HG03571 (cell line): ENCODE data around the gene BCAS3.

Experiments used
- ATAC-seq: cut with Tn5 transposase; IDR thresholded peaks from one replicate; pipeline ENCODE4 v1.9.1; 2021; ENCODE audit not compliant: unreplicated experiment

The BCAS3 gene

GRCh38 chr17:61057257-61057656, 379.6 kb downstream of the BCAS3 start:
- ATAC-seq: no peak

GRCh38 chr17:61058066-61058465, 380.4 kb downstream of the BCAS3 start:
- no peak for ATAC-seq

- ATAC-seq: peak; percentile 44
Observed at GRCh38 chr17:61063528-61063927, 385.9 kb downstream of the BCAS3 start.

- peak; percentile 52 for ATAC-seq
Observed at GRCh38 chr17:61064087-61064951, 386.7 kb downstream of the BCAS3 start.

- no peak for ATAC-seq
Observed at GRCh38 chr17:61065263-61065773, 387.7 kb downstream of the BCAS3 start.

GRCh38 chr17:61066062-61066461, 388.4 kb downstream of the BCAS3 start:
- no peak for ATAC-seq

- ATAC-seq: no peak
Observed at GRCh38 chr17:61070649-61071048, 393.0 kb downstream of the BCAS3 start.

GRCh38 chr17:61072648-61073047, 395.0 kb downstream of the BCAS3 start:
- ATAC-seq: no peak

GRCh38 chr17:61073131-61073530, 395.5 kb downstream of the BCAS3 start:
- no peak for ATAC-seq

GRCh38 chr17:61073799-61074513, 396.3 kb downstream of the BCAS3 start:
- no peak for ATAC-seq

GRCh38 chr17:61075988-61076387, 398.3 kb downstream of the BCAS3 start:
- ATAC-seq: no peak

- no peak for ATAC-seq
Observed at GRCh38 chr17:61076621-61077031, 399.0 kb downstream of the BCAS3 start.

- no peak for ATAC-seq
Observed at GRCh38 chr17:61081959-61082358, 404.3 kb downstream of the BCAS3 start.

GRCh38 chr17:61084260-61084659, 406.6 kb downstream of the BCAS3 start:
- ATAC-seq: no peak

- ATAC-seq: no peak
Observed at GRCh38 chr17:61087024-61087423, 409.4 kb downstream of the BCAS3 start.

- no peak for ATAC-seq
Observed at GRCh38 chr17:61088556-61088955, 410.9 kb downstream of the BCAS3 start.

GRCh38 chr17:61091096-61091495, 413.4 kb downstream of the BCAS3 start:
- no peak for ATAC-seq

- ATAC-seq: no peak
Observed at GRCh38 chr17:61097781-61098180, 420.1 kb downstream of the BCAS3 start.

GRCh38 chr17:61106354-61106753, 428.7 kb downstream of the BCAS3 start:
- ATAC-seq: no peak

- ATAC-seq: no peak
Observed at GRCh38 chr17:61116577-61116976, 438.9 kb downstream of the BCAS3 start.

GRCh38 chr17:61117983-61118382, 440.3 kb downstream of the BCAS3 start:
- no peak for ATAC-seq

- no peak for ATAC-seq
Observed at GRCh38 chr17:61118871-61119270, 441.2 kb downstream of the BCAS3 start.
